NK-92 (cell line): ENCODE results near the gene SYNDIG1.

Experiments used
- DNase-seq: peaks from one replicate; lab custom pipeline; 2025; ENCODE audit not compliant: unreplicated experiment; lab: John Stamatoyannopoulos, UW

Gene SYNDIG1

DNA sequence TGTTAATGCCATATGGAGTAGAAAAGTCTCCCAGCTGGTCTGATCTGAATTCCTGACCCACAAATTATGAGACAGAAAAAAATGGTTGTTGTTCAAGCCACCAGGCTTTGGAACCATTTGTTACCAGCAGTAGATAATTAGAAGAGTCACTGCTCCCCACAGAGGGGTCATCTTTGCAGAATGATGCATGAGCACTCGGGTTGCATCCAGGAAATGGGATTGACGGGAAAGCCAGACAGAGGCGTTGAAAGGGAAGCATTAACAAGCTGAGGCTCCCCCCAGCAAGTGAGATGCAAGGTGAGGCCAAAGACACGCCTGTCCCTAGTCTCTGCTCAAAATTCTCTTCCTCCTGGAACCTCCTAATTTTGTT, 182.5 kb downstream of the SYNDIG1 start:
- no peak for DNase-seq

GRCh38 chr20:24653306-24653705, 183.9 kb downstream of the SYNDIG1 start:
- DNase-seq: no peak

GRCh38 chr20:24654425-24654824, 185.0 kb downstream of the SYNDIG1 start:
- DNase-seq: no peak

DNA sequence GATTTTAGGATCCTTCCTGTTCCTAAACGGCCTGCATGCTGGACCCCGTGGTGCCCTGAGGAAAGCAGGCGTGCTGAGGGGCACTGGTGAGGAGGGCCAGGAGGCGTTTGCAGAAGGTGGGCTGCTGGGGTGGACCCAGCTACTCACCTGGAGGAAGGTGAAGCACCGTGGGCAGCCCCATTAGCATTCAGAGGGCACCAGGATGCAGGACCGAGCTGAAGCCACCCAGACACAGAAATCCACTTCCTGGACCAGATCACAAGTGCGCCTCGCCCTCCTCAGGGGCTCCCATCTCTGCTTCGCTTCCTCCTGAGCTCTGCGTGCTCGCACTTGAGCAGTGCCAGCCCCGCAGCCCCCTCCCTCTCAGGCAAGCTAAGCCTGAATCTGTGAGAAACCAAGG, 187.0 kb downstream of the SYNDIG1 start:
- DNase-seq: no peak

- no peak for DNase-seq
These were observed 187.8 kb downstream of the SYNDIG1 start for GRCh38 chr20:24657196-24657595.

- no peak for DNase-seq
These were observed 188.6 kb downstream of the SYNDIG1 start for GRCh38 chr20:24657878-24658620.

DNA sequence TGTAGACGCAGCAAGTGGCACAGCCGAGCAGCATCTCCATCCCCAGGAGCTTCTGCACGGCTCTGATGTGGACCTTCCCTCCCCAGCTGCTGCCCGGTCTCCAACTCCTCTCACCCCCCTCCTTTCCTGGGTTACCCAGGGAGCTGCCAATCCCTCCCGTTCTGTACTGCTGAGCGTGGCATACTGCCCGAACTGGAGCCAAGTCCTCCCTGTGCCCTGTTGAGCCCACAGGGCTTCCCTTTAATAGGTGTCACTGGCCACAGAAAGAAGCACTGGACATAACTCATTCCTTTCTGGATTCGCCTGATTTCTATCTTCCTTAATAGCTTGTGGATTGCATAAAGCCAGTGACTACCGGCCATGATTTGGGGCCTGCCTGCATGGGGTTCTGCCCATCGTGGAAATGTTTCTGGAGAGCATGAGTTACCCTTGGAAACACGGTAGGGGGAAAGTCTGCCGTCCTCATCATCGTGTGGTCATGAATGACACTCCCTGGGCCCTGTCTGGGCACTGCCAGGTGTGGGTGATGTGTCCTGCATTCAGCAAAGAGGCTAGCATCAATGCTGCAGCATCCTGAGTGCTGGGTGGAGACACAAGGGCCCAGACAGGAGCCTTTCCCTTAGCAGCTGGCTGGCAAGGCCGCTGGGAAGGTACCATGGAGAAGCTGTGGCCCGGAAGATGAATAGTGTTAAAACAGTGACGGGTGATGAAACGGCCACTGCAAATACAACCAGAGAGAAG, 189.7 kb downstream of the SYNDIG1 start:
- DNase-seq: no peak

GRCh38 chr20:24659835-24660234, 190.4 kb downstream of the SYNDIG1 start:
- no peak for DNase-seq

GRCh38 chr20:24660651-24661050, 191.2 kb downstream of the SYNDIG1 start:
- no peak for DNase-seq

DNA sequence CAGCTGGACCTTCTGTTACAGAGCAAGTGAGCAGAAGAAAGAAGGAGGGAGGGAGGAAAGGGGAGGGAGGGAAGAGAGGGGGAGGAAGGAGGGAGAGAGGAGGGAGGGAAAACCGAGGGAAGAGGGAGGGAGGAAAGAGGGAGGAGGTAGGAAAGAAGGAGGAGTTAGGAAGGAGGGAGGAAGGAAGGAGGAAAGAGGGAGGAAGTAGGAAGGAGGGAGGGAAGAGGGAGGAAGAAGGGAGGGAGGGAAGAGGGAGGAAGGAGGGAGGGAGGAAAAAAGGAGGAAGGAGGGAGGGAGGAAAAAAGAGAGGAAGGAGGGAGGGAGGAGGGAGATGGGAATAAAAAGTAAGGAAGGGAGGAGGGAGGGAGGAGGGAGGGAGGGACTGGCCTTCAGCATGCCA, 191.8 kb downstream of the SYNDIG1 start:
- DNase-seq: no peak

DNA sequence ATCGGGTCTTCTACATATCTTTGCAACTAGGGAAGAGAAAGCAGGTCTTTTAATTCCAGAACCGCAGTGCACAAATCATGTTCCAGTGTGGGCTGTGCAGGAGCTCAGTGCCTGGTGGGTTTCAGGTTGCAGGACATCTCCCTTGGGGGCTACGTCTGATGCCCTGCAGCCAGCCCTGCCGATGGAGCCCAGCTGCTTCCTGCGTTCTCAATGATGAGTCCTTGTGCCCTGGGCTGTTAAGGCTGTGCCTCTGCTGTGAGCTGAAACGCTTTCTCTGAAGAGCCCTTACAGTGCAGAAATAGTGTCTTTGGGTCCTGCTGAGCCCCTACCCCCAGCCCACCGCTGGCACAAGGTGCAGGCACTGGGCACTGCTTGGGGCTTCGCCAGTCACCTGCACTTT, 192.9 kb downstream of the SYNDIG1 start:
- DNase-seq: no peak

- DNase-seq: no peak
These were observed 193.4 kb downstream of the SYNDIG1 start for GRCh38 chr20:24662752-24663365.

DNA sequence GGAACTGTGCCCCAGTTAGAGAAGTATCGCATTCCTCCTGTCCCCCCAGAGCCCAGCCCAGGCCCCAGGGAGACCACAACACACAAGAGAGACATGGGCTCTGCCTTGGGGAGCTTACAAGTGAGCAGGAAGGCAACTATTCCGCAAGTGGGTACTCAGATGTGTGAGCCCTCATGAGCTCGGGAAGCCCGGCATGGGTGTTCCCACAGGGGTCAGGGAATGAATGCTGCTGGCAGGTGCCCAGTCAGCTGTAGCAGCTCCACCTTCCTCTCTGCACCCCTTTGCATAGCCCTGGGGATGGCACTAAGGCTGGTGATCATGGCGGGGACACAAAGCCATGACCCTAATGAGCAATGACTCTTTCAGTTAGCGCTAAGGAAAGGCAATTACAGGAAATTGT, 194.1 kb downstream of the SYNDIG1 start:
- DNase-seq: no peak

- no peak for DNase-seq
These were observed 195.0 kb downstream of the SYNDIG1 start for GRCh38 chr20:24664266-24664986.

DNA sequence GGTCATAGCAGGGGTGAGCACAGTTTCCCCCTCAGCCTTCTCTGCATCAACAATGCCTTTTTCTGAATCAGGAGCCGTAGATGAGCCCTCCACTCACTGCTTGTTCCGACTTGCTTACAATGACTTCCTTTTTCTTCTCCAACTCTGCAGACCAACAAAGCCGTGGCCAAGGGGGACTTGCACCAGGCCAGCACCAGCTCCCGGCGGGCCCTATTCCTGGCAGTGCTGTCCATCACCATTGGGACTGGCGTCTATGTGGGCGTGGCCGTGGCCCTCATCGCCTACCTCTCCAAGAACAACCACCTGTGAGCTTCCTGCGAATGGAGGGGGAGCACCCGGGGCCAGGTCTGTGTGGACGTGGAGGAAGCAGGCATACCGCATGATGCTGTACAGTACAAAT, 195.8 kb downstream of the SYNDIG1 start:
- no peak for DNase-seq

GRCh38 chr20:24665741-24666191, 196.3 kb downstream of the SYNDIG1 start:
- no peak for DNase-seq

- DNase-seq: no peak
These were observed 198.4 kb downstream of the SYNDIG1 start for GRCh38 chr20:24667689-24668383.

- no peak for DNase-seq
These were observed 198.9 kb downstream of the SYNDIG1 start for GRCh38 chr20:24668384-24668702.

DNA sequence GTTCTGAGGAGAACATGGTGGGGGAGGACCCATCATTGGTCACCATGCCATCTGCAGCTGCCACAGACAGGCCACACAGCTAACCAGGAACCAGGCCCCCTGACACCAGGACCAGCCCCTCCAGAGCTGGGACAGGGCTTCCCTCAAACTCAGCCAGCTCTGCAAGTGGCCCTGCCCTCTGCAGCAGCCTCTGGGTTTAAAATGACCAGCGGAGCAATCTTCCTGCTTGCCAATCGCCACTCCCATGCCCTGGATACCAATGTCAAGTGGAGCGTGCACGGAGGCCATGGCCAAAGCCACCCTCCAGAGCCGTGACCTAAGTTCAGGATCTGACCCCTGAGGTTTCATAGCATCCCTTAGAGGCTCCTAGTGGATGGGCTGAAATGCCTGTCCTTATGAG, 199.4 kb downstream of the SYNDIG1 start:
- no peak for DNase-seq

DNA sequence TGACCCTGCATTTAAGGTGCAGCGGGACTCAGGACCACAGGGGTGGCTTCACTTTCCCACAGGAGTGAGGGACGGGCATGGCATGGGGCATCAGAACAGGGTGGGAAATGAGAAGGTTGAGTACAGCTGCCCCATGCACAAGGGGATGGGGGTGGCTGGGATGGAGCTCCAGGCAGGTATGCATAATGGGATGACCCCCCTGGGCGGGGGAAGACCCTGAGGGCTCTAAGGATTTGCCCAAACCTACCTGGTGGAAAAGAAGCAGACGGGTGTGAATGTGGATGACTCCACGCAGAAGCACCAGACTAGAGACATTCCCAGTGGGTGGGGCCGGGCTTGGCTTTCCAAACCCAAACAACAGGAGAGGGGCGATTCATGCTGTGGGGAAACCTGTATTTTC, 200.3 kb downstream of the SYNDIG1 start:
- DNase-seq: no peak

DNA sequence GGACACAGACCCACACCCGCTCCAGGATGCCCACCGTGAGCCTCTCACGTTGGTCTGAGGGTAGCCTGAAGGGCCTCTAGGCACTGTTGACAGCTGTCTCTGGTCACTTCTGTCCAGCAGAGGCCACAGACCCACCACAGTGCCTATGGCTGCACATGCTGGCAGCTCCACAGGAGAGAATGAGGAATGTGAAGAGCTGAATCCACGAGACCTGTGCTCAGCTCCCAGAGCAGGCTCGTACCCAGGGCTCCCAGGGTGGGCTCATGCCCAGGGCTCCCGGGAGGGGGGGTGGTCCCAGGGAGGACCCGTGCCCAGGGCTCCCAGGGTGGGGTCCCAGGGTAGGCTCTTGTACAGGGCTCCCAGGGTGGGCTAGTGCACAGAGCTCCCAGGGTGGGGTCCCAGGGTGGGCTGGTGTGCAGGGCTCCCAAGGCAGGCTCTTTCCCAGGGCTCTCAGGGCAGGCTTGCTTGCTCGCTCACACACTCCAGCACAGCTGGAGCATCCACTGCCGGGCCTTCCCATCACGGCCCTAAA, 201.0 kb downstream of the SYNDIG1 start:
- DNase-seq: no peak
